CD4-positive, alpha-beta T cell (primary cell): ENCODE results near the gene NAV2. TPM values are rescaled to one million over a fixed set of nuclear protein-coding genes. Genes with fewer than 3 reads are reported as not detected.

Experiments
- ATAC-seq: fragments of 200-7000 bp; cut with Tn5 transposase; one replicate; pipeline ENCODE4 v1.10.0; 2022; ENCODE audit warnings: mild to moderate bottlenecking; ENCODE audit not compliant: poor library complexity
- CTCF ChIA-PET: fragments of 350-600 bp; sonication (Branson Sonifier 250); formaldehyde crosslinking; loops from one replicate; lab custom pipeline; 2021; ENCODE audit warnings: antibody characterized with exemption, inconsistent platforms; lab: Charles Lee
- POLR2A ChIA-PET: fragments of 350-600 bp; sonication (Branson Sonifier 250); formaldehyde crosslinking; loops from one replicate; lab custom pipeline; 2021; ENCODE audit warnings: antibody characterized with exemption, inconsistent platforms; lab: Charles Lee
- DNase-seq, 14 experiments: peaks; one replicate each; pipeline ENCODE4 v3.0.0-alpha.2; 2013 to 2020; ENCODE audit warnings: mixed read lengths in 2 of 14
- H3K27ac ChIP-seq, 2 donors: one replicate each; pipeline versions ENCODE4 v1.5.1 to v1.7.0; 2013; ENCODE audit warnings: low read length in 2 of 2, low read depth in 1 of 2, mild to moderate bottlenecking in 1 of 2
- H3K27me3 ChIP-seq, 2 experiments: 1 replicate in 1 of 2; 2 replicates in 1 of 2; pipeline versions ENCODE4 v1.6.1 to v1.7.0; 2013; ENCODE audit warnings: low read length in 2 of 2, control low read depth in 1 of 2, mild to moderate bottlenecking in 1 of 2, moderate library complexity in 1 of 2; ENCODE audit not compliant: insufficient read depth in 2 of 2, control insufficient read depth in 1 of 2
- H3K36me3 ChIP-seq: one replicate; pipeline ENCODE4 v1.6.1; 2013; ENCODE audit warnings: low read length, control low read depth; ENCODE audit not compliant: insufficient read depth
- H3K4me1 ChIP-seq: one replicate; pipeline ENCODE4 v1.6.1; 2013; ENCODE audit warnings: low read length, control low read depth; ENCODE audit not compliant: insufficient read depth
- H3K4me3 ChIP-seq: one replicate; pipeline ENCODE4 v1.5.1; 2013; ENCODE audit warnings: mild to moderate bottlenecking, low read length, moderate library complexity
- H3K9me3 ChIP-seq, 2 experiments: 1 replicate in 1 of 2; 2 replicates in 1 of 2; pipeline versions ENCODE4 v1.6.1 to v1.7.0; 2013; ENCODE audit warnings: low read length in 2 of 2, mild to moderate bottlenecking in 2 of 2, control low read depth in 1 of 2, moderate library complexity in 1 of 2; ENCODE audit not compliant: control insufficient read depth in 1 of 2, insufficient read depth in 1 of 2
- H3K27ac Mint-ChIP-seq: one replicate; pipeline ENCODE4 v1.8.0; 2020; ENCODE audit warnings: mixed read lengths
- H3K27me3 Mint-ChIP-seq: one replicate; pipeline ENCODE4 v1.8.0; 2021; ENCODE audit warnings: mixed read lengths
- H3K36me3 Mint-ChIP-seq: one replicate; pipeline ENCODE4 v1.8.0; 2021; ENCODE audit warnings: low read depth, mixed read lengths
- H3K4me1 Mint-ChIP-seq: one replicate; pipeline ENCODE4 v1.8.0; 2021; ENCODE audit warnings: low read depth, mixed read lengths
- H3K4me3 Mint-ChIP-seq: one replicate; pipeline ENCODE4 v1.8.0; 2020; ENCODE audit warnings: mild to moderate bottlenecking, mixed read lengths
- H3K9me3 Mint-ChIP-seq: one replicate; pipeline ENCODE4 v1.8.0; 2020; ENCODE audit warnings: mixed read lengths
- CTCF ChIP-seq: fragments of 200-600 bp; IDR thresholded peaks from one replicate; pipeline ENCODE4 v1.8.0; 2022; ENCODE audit warnings: antibody characterized with exemption, mild to moderate bottlenecking
- intact Hi-C, 2 experiments: fragments of 100-400 bp; cut with DNase I in 1 of 2; cut with micrococcal nuclease in 1 of 2; formaldehyde crosslinking; loops; one replicate each; pipeline versions ENCODE4 v1.15.1 to v1.9.0; 2023 to 2025; cut with DNase I, micrococcal nuclease
- total RNA-seq, 174 experiments: library from RNA in 2 of 174; stranded (reverse) in 2 of 174; gene quantifications; one replicate each; pipeline ENCODE4 v1.2.3 and lab custom pipeline; 2021 to 2026

NAV2 gene
- total RNA-seq, 2 experiments from 2014 or later, result 0.55 to 0.64 TPM

- H3K4me3 Mint-ChIP-seq, result no peak overlapping the region
- H3K36me3 Mint-ChIP-seq, result no peaks in the 10 kb centered on the region
Measured at GRCh38 chr11:19994672-19995071, 282.0 kb downstream of the NAV2 start.

GRCh38 chr11:19995145-19995544 is 282.5 kb downstream of the NAV2 start:
- no peak for TF ChIP-seq CTCF
- Mint-ChIP-seq H3K27ac (no peak overlapping the region), H3K4me1 (no peaks in the 10 kb centered on the region), H3K4me3 (no peak overlapping the region), H3K36me3 (no peaks in the 10 kb centered on the region), H3K27me3 (peaks cover 4% of the 10 kb centered on the region), H3K9me3 (no peaks in the 10 kb centered on the region)
- no peak overlapping the region for H3K4me3 ChIP-seq
- CTCF ChIA-PET, result no interaction called here
- POLR2A ChIA-PET, result no interaction called here
- no peaks in the 10 kb centered on the region for H3K4me1 ChIP-seq
- no peak overlapping the region for H3K27ac ChIP-seq
- no peaks in the 10 kb centered on the region for H3K36me3 ChIP-seq
- intact Hi-C loops, result no loop called here
- H3K9me3 ChIP-seq, result no peaks in the 10 kb centered on the region
- H3K27me3 ChIP-seq, result no peaks in the 10 kb centered on the region
- ATAC-seq (no peak), DNase-seq (no peak)

More at GRCh38 chr11:19994672-19995071, 282.0 kb downstream of the NAV2 start:
- TF ChIP-seq CTCF, result no peak
- DNase-seq, result no peak
- Histone ChIP-seq H3K27me3 (no peaks in the 10 kb centered on the region), H3K36me3 (no peaks in the 10 kb centered on the region), H3K27ac (no peak overlapping the region), H3K4me3 (no peak overlapping the region), H3K4me1 (no peaks in the 10 kb centered on the region), H3K9me3 (no peaks in the 10 kb centered on the region)
- ChIA-PET CTCF (no interaction called here), POLR2A (no interaction called here)
- Mint-ChIP-seq H3K4me1 (no peaks in the 10 kb centered on the region), H3K9me3 (no peaks in the 10 kb centered on the region), H3K27ac (no peak overlapping the region), H3K27me3 (peaks cover under 1% of the 10 kb centered on the region)
- intact Hi-C loops, result no loop called here
- ATAC-seq, result no peak

- Histone ChIP-seq H3K36me3 (no peaks in the 10 kb centered on the region), H3K27ac (no peak overlapping the region), H3K9me3 (no peaks in the 10 kb centered on the region), H3K4me3 (no peak overlapping the region), H3K4me1 (no peaks in the 10 kb centered on the region), H3K27me3 (no peaks in the 10 kb centered on the region)
- H3K4me1 Mint-ChIP-seq, result no peaks in the 10 kb centered on the region
- H3K27me3 Mint-ChIP-seq, result peaks cover 4% of the 10 kb centered on the region
- no peak overlapping the region for H3K27ac Mint-ChIP-seq
- H3K36me3 Mint-ChIP-seq, result no peaks in the 10 kb centered on the region
- ChIA-PET POLR2A (no interaction called here), CTCF (no interaction called here)
- intact Hi-C loops, result no loop called here
- no peak for TF ChIP-seq CTCF
- DNase-seq (no peak), ATAC-seq (no peak)
- H3K4me3 Mint-ChIP-seq, result no peak overlapping the region
- no peaks in the 10 kb centered on the region for H3K9me3 Mint-ChIP-seq
Measured at GRCh38 chr11:19996571-19996970, 283.9 kb downstream of the NAV2 start.
